GM21723 (cell line): ENCODE results near the gene ZNF791.
"Not testable (repeated sequence)": the region's sequence is repeated elsewhere in the genome, so short reads cannot be mapped to it uniquely, and the experiment has no call there.

Experiments
- ATAC-seq: cut with Tn5 transposase; IDR thresholded peaks from one replicate; pipeline ENCODE4 v1.9.1; 2021; ENCODE audit warnings: mild to moderate bottlenecking, moderate library complexity; ENCODE audit not compliant: unreplicated experiment

The ZNF791 gene

GRCh38 chr19:12628040-12629022 is 17.6 kb downstream of the ZNF791 start:
- ATAC-seq = no peak

- ATAC-seq = no peak
These were observed 18.5 kb downstream of the ZNF791 start for GRCh38 chr19:12629215-12629614.

- no peak for ATAC-seq
These were observed 25.9 kb downstream of the ZNF791 start for GRCh38 chr19:12636631-12637030.

GRCh38 chr19:12638611-12639182 is 28.0 kb downstream of the ZNF791 start:
- ATAC-seq = no peak

GRCh38 chr19:12639901-12640613 is 29.3 kb downstream of the ZNF791 start:
- peak; percentile 56 for ATAC-seq

- no peak for ATAC-seq
These were observed 30.7 kb downstream of the ZNF791 start for GRCh38 chr19:12641456-12641855.

GRCh38 chr19:12642506-12642905 is 31.8 kb downstream of the ZNF791 start:
- ATAC-seq = no peak

GRCh38 chr19:12643716-12644115 is 33.0 kb downstream of the ZNF791 start:
- not testable (repeated sequence) for ATAC-seq

GRCh38 chr19:12646551-12646950 is 35.8 kb downstream of the ZNF791 start:
- no peak for ATAC-seq

- ATAC-seq = no peak
These were observed 36.3 kb downstream of the ZNF791 start for GRCh38 chr19:12647047-12647446.

GRCh38 chr19:12647490-12648071 is 36.9 kb downstream of the ZNF791 start:
- no peak for ATAC-seq

- ATAC-seq = no peak
These were observed 37.4 kb downstream of the ZNF791 start for GRCh38 chr19:12648088-12648487.

GRCh38 chr19:12649941-12650340 is 39.2 kb downstream of the ZNF791 start:
- ATAC-seq = no peak

GRCh38 chr19:12652219-12652618 is 41.5 kb downstream of the ZNF791 start:
- no peak for ATAC-seq

GRCh38 chr19:12655546-12655945 is 44.8 kb downstream of the ZNF791 start:
- no peak for ATAC-seq

GRCh38 chr19:12656899-12657571 is 46.3 kb downstream of the ZNF791 start:
- ATAC-seq = no peak

GRCh38 chr19:12657966-12658365 is 47.2 kb downstream of the ZNF791 start:
- no peak for ATAC-seq

GRCh38 chr19:12660980-12661379 is 50.3 kb downstream of the ZNF791 start:
- no peak for ATAC-seq

GRCh38 chr19:12664406-12665280 is 53.9 kb downstream of the ZNF791 start:
- ATAC-seq = no peak

GRCh38 chr19:12665281-12665573 is 54.5 kb downstream of the ZNF791 start:
- ATAC-seq = no peak
